NCI-H2107 (cell line): ENCODE measurements around the gene MLLT1.

ENCODE experiments used
- DNase-seq: peaks from one replicate; lab custom pipeline; 2025; lab: John Stamatoyannopoulos, UW

Gene MLLT1

DNA sequence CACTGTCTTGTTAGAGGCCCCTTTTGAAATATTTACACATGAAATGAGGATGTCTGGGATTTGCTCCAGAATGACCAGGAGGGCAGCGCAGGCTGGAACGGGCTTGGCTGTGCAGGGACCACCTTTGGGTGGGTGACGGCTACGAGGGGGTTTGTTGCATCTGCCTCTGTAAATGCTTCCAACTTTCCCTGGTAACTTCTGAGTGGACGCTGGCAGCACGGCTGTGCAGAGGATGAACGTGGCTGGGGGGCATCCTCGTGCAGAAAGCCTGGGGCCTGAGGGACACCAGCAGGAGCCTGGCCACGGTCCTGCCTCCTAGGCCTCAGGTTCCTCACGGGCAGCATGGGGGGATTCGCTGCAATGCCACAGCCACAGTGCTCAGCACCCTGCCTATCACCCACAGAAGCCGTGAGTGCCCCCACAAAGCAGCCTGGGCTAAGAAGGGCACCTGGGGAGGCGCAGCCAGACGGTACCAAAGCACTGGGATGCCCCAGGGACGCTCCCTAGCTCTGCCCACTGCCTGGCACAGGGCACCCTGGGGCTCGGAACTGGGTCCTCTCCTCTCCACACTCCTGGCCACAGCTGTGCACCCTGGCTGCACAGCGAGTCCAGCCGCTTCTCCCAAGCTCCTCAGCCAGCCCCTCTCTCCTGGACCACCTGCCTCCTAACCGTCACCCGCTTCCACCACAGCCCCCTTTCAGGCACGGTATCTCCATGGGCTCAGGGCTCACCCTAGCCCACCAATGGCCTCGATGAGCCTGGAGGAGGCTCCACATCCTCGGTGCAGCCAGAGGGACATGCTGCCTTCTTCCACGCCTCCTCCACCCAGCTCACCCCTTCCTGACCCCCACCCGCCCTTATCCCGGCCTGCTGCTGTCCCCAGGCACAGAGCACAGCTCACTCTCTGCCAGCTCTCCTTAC is 44.5 kb downstream of the MLLT1 start:
- no peak for DNase-seq

DNA sequence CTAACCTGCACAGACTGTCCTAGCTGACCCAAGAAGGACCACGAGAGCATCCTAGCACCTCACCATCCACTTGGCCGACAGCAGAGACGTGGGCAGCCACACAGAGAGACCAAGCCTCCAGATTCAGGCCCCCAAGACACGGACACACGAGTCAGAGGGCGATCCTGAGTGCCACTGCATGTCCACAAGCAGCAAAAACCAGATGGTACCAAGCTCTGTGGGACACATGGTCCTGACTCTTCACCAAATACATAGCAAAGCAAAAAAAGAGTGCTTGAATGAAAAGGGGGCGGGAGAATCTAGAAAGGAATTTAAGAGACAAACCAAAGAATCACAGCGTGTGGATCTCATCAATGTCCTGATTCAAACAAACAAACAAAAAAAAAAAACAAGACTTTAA is 45.2 kb downstream of the MLLT1 start:
- no peak for DNase-seq

DNA sequence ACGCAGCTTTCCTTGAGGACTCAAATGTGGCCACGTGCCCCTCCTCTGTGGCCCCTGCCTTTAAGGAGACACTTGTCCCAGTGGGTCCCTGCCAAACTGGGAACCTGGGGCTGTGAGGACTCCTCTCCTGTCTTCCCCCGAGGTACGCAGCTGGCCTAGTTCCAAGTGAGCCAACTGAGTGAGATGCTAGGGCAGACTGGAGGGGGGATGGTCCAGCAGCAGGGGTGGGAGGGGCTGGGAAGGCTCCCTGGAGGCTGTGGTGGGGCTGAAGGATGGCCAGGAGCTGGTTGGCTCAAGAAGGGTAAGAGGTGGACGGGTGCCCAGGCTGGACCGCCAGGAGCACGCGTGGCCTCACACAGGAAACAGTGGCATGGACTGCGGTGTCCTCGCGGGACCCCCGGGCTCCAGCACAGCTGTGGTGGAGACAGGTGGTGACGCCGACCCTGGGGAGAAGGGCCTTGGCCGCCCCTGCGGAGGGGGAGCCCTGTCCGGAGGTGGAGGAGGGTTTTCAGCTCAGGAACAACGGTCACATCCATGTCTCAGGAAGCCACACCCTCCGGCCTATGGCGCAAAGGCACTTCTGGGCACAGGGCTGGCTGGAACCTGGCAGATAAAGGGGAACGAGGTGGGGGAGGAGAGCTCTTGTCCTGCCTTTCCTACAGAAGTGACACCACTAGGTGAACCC is 45.8 kb downstream of the MLLT1 start:
- DNase-seq = no peak

DNA sequence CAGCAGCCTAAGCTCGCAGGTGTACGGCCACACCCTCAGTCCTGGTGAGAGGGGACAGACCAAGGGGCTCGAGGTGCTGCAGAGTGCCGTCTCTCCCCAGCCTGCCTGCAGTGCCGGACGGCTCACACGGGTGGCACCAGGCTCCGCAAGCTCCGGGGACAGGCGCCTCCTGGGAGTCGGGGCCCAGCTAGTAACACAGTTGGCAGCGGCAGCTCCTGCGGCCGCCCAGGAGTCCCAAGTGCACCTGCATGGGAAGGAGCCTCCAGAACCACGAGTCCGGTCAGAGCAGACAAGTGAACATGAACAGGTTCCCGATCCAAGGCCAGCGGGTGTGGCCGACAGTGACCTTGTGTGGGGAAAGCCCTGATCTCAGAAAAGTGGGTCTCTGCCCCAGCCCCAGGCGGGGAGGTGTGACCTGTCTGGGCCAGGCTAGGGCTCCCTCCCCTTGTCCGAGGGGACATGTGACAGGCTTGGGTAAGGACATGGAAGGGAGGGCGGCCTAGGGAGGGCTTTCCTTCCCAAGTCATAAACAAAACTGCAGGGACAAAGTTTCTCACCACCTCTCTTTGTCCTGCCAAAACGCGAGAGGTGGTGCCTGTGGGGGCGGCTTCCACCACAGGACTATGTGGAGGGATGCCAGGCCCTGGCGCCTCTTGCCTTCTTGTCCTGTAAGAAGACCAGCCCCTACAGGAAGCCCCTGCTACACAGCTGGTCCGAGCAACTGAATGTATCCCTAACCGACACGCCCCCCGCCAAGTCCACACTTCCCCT is 46.5 kb downstream of the MLLT1 start:
- no peak for DNase-seq

DNA sequence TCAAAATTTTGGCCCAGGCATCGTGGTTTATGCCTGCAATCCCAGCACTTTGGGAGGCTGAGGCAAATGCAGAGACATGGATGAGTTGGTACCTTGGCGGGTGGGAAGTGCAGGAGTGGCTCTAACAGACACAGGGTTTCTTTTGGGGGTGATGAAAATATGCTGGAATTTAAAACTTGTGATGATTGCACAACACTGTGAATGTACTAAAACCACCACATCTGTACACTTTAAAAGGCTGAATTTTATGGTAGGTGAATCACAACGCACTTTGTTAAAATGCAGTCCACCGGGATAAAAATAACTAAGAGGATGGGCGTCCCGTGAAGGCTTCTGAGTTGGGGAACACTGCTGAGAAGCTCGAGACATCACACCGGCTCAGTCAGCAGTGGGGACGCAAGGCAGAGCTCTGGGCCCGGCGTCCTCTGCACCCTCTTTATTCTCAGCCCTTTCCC is 47.1 kb downstream of the MLLT1 start:
- no peak for DNase-seq

DNA sequence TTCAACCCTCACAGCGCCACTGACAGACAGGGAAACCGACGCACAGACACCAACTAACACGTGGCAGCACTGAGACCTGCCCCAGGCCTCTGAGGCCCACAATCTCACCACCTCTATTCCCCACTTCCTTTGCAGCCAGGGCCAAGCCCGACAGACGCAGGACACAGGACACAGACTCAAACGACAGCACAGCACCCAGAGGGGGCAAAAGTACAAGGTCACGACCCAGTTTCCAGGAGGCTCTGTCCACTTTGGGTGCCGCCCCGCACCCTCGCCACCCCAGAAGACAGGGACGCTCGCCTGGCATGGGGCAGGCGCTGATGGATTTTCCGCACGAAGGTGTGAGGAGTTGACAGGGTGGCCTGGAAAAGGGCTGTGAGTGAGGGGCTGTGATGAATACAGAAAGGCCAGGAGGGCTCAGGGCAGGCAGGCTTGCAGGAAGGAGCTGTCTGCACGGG is 48.8 kb downstream of the MLLT1 start:
- no peak for DNase-seq

DNA sequence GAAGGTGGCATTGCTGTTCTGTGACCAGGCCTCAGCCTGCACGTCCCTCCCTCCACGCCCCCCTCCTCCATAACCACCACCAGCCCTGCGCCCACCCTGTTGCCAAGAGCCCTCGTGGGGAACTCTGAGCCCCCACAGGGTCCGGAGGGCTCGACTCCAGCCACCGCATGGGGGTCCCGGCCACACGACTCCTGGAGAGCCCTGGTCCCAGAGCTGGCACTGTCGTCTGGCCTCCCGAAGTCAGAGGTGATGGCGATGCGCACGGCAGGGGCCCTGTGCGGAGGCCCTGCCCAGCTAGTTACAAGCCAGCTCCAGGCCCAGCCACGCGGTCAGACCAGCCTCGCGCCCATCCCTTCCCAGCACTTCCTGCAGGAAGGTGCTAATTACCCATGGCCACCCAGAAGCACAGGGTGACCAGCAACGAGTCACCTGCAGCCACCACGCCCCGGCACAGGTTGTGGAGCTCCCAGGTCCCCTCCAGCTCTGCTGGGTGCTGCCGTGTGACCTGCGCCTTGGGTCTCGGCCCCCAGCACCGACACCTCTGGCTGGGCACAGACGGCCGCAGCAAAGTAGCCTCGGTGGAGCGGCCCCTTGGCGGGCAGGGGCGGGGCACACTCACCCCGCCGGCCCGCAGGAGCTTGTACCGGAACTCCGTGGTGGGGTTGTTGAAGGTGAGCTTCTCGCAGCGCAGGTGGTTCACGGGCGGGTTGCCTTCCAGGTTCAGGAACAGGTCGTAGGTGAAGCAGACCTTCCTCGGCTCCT is 49.6 kb downstream of the MLLT1 start:
- DNase-seq = no peak

DNA sequence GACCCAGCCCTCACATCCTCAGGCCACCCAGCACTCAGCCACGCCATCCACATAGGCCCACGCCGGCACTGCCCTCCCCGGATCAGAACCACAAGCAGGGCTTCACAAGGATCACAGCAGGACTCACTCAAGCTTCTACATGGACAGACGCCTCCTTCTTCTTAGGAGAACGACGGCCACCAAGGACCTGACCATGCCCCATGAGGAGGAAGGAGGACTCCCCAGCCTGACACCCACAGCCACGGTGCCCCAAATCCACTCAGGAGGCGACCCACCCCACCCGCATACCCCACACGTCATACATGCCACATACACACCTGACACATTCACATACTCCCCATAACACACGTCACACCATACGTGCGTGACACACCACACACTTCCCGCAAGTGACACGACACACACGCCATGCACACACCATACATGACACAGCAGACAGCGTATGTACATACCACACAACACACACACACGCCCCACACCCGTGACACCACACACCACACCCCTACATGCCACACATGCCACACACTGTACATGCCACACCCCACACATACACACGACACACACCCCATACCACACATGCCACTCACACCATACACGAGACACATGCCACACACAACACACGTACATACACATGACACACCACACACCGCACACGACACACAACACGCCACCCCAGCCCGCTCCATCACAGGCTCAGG is 50.4 kb downstream of the MLLT1 start:
- DNase-seq = no peak

DNA sequence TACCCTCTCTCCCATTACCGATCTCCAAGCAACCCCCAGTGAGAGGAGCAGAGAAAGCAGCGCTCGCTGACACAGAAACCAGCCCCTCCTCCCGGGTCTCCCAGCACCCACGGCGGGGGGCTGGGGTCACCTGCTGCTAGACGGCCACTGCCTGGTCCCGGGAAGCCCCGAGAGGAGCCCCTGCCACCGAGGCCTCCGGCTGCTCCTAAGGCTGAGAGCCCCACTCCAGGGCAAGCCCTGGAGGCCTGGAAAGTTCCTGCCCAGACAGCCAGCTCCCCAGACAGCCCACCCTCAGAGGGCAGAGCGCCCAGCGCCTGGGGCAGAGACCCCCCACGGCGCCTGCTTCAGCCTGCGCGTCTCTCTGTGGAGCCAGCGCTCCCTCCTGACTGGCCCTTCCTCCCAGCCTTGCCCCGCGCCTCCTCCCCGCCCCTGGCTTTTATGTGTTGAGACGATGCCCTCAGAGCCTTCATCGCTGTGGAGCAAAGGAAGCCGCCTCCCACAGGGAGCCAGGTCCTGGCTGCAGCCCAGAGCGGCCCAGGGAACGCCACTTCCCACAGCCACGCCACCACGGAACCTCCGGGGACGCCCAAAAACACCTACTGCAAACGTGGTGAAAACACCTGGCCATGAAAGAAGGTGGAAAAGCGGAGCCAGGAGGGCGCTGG is 51.1 kb downstream of the MLLT1 start:
- no peak for DNase-seq

DNA sequence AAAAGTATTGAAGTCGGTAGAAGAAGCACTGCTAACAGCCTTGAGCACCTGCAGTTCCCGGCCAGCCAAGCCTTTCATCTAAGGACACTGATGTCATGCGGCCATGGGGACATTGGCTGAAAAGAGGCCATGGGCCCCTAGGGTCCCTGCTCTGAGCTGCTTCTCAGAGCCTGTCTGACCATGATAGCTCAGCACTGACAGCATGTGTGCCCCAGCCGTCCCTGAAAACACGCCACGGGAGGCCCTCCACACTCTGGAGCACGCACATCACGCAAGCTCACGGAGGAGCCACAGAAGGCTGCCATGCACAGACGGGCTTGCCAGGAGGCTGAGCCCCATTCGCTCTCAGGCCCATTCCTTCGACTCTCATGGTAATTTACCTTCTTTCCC is 51.8 kb downstream of the MLLT1 start:
- no peak for DNase-seq

DNA sequence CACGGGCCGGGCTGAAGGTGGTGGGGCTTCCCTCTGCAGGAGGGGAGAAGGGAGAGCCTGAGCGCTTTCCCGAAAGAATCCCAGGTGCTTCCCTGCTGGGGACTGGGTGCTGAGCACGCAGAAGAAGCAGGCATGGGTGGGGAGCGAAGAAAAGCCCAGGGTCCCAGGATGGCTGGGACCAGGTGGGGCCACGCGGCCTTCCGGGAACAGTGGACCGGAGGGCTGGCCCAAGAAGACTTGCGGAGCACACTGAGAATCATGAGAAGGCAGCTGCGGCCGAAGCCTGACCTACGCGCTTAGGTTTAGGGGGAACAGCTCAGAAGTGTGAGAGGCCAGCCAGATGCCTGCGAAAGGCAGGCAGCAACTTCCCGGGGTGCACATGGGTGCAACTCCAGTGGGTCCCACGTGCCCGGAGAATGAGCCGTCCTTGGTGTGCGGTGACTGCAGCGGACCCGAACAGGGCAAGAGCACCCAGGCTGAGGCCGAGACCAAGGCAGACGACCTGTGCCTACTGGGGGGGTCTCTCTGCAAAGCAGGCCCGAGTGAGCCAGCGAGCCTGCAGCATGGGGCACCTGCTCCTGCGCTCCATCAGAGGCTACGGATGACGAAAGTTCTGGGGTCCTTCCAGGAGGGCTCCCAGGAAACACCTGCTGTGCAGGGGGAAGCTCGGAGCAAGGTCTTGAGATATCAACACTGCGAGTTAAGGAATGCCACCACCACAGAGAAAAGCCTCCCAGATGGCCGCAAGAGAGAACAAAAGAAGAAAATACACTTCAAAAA is 52.4 kb downstream of the MLLT1 start:
- DNase-seq = no peak

DNA sequence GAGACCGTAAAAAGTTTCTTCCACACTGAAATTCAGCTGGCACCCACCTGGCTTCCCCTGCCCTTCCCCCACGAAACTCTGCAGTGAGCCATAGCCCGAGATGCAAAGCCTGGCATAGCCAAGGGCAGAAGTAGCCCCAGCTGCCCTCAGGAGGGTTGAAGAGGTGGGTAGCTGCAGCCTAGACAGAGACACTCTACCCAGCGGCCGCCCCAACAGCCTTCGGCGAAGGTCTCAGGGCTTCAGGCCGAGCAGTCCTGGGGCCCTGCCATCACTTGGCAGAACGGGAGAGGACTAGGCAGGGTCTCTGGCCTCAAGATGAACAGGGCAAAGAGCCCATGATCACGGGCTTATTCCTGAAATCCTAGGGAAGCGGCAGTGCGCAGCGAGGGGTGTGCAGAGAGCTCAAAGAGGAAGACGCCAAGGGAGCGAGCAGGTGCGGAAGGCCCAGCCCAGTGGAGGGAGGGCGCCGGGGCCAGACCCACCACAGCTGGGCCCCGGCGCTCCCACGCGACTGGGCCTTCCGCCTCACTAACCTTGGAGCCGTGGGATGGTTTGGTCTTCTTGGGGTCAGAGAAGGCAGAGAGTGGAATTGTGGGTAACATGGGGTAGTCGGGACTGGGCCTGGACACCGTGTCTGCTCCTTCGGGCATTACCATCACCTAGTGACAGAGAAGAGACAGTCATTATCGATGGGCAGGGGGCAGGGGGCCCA is 53.2 kb downstream of the MLLT1 start:
- DNase-seq = no peak

DNA sequence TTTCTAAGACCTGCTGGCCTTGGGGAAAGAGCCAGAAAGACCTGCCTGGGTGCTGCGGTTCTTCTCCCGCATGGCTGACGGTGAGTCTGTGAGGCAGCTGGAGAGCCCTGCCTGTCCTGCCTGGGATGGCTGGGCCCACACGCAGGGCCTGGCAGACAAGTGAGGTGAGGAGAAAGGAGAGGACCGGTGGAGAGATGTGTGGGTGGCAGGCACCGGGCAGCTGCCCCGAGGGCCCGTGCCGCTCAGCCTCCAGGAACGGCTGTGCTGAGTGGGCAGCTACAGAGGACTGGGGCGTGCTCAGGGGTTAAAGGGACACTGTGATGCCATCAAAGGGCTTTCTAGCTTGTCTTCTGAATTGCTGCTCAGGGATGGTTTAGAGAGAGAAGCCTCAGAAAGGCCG is 53.8 kb downstream of the MLLT1 start:
- no peak for DNase-seq

DNA sequence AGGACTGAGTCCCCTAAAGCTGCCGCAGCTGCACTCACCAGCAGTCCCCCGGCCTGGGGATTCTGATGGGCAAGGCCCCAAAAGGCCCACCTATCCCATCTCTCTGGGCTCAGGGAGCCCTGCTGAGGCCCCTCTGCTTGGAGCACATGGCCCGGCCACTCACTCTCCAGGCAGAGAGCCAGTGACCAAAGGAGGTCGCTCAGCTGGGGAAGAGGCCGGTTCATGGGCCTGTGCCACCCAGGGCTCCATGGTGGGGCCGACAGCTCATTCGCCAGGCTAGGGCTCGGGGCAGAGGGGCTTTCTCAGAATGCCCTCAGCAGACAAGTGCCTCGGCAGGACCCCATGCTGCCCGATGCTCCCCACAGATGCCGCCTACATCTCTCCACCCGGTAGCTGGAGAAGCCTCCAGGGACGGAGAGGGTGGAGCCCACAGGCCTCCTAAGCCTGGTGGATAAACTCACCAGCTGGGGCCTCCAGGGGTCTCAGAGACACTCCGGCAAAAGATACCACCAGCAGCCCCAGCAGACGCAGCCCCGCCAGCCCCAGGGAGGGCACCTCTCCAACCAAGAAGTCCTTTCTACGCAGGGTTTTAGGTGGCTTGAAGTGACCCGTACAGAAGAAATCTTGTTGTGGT is 54.4 kb downstream of the MLLT1 start:
- DNase-seq = no peak

DNA sequence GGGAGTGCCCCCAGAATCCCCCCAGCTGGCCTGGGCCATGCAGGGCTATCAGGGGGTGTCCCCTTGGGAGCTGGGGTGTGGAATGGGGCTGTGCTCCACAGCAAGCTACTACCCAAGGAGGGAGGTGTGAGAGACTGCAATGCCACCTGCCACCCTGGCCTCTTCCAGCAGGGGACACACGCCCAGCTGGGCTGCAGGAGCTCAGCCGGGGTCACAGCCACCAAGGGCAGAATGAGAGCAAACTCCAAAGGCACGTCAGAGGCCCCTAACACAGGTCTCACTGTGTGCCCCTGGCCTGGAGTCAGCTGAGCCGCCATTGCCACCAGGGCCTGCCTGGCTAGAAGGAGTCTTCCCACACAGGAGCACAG is 55.5 kb downstream of the MLLT1 start:
- DNase-seq = no peak

DNA sequence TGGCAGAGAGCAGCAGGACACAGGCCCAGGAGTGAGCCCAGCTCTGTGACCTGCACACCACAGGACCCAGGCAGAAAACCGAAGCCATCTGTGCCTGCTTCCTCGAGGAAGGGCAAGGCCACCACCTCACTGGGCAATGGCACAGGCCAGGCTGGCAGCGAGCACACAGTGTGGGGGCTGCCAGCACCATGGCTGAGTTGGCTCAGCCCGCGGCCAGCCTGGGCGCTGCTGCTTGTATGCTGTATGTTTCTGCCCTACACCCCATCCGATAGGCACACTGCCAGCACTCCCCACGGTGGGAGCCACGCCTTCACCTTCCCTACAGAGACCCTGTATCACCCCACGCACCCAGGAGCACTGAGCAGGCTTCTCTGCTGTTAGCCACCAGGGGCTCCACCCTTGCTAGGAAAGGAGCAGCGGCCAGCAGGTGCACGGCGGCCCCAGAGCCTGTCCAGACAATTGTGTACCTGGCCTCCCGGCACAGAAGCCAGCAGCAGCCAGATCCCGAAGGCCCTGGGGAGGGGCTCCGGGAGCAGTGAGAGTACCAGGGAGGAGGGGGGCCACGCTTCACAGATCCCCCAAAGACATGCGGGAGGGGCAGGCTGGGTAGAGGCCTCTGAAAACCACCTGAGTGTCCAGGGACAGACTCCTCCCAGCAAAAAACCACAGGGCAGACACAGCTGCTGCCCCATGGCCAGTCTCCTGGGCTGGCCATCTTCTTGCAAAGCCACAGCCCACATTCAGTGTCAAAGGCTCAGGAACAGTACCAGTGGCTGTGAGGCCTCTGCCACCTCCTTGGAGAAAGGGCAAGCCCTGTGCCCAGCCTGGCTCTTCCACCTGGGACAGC is 56.1 kb downstream of the MLLT1 start:
- peak; percentile 35 for DNase-seq

DNA sequence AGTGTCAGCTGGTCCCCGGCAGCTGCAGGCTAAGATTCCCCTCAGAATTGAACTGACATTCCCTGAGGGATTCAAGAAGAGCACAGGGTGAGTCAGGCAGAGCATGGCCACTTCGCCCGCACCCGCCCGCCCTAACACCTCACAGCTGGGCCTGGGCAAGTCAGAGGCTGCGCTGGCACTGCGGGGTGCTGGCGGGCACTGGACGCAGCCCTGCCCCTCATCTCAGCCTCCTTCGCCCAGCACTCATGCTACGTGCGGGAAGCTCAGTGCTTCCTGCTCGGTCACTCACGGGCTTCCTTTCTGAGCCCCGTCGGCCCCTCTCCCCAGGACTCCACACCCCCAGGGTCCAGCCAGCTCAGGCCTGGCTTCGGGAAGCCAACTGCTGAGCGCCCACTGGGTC is 56.9 kb downstream of the MLLT1 start:
- no peak for DNase-seq
